GM21737 (cell line): ENCODE data around the gene WIPF2.

Experiments used
- ATAC-seq: cut with Tn5 transposase; IDR thresholded peaks from one replicate; pipeline ENCODE4 v1.9.1; 2021; ENCODE audit warnings: mild to moderate bottlenecking, moderate library complexity; ENCODE audit not compliant: unreplicated experiment

WIPF2 gene

GRCh38 chr17:40325156-40326013, 106.3 kb downstream of the WIPF2 start:
- no peak for ATAC-seq

DNA sequence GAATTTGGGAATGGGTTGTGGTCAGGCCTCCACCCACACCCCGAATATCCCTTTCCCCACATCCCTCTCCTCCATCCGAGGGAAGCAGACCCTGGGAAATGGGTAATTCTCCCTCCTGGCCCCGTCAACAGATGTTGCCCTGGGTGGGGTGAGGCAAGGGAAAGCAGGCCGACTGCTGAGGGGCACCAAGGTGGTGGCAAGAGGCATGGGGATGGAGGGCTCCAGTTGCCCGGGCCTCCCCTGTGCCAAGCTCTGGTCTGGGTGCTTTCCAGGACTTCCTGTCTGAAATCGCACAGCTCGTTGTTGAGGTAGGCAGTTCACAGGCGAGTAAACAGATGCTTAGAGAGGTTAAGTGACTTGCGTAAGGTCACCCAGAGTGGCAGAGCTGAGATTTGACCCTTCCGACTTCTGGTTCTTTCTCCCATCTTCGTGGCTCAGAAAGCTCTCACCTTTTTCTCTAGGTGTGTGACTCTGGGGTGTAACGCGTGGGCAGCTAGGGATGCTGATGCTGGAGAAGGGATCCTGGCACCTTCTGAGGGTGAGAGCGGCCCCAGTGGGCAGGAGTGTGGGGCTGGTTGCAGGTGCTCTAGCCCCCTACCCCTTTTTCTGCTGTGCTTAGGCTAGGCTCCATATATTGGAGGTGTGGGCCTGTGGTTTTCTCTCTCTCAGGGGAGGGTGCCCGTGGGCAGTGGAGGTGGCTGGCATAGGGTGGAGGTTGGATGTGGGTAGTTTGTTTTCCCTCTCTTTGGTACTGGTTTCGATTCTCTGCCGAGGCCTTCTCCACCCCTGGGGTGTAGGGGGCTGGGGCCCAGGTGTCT, 107.1 kb downstream of the WIPF2 start:
- ATAC-seq = no peak

GRCh38 chr17:40326832-40327199, 107.7 kb downstream of the WIPF2 start:
- ATAC-seq = no peak

DNA sequence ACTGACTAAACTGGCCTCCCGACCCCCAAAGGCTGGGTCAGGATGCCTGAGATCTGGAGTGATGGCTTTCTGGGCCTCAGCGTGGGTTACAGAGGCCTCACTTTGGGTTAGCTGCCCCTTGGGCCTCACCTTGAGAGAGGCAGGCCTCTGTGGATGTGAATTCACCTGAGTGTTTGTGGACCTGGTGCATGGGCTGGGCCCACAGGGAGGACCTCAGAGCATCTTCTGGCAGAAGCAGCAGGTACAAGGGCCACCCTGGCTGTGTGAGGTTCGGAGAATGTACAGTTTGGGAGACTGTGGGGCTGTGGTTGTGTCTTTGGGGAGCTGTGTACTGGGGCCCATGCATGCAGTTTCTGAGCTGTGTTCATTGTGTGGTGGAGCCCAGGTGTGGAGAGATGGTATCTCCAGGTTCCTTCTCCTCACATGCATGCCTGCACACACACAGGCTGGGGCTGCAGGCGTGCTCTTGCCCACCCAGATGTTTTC, 108.2 kb downstream of the WIPF2 start:
- ATAC-seq = no peak

- no peak for ATAC-seq
Observed at GRCh38 chr17:40327735-40328385, 108.8 kb downstream of the WIPF2 start.

DNA sequence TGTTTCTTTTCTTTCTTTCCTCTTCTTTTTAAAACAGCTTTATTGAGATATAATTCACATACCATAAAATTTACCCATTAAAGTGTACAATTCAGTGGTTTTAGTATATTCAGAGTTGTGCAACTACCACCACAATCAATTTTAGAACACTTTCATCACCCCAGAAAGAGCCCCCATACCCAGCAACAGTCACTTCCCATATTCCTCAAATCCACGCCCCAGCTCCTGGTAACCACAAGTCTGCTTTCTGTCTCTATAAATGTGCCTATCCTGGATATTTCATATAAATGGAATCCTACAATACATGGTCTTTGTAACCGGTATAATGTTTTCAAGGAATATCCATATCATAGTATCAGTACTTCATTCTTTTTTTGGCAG, 109.3 kb downstream of the WIPF2 start:
- no peak for ATAC-seq

DNA sequence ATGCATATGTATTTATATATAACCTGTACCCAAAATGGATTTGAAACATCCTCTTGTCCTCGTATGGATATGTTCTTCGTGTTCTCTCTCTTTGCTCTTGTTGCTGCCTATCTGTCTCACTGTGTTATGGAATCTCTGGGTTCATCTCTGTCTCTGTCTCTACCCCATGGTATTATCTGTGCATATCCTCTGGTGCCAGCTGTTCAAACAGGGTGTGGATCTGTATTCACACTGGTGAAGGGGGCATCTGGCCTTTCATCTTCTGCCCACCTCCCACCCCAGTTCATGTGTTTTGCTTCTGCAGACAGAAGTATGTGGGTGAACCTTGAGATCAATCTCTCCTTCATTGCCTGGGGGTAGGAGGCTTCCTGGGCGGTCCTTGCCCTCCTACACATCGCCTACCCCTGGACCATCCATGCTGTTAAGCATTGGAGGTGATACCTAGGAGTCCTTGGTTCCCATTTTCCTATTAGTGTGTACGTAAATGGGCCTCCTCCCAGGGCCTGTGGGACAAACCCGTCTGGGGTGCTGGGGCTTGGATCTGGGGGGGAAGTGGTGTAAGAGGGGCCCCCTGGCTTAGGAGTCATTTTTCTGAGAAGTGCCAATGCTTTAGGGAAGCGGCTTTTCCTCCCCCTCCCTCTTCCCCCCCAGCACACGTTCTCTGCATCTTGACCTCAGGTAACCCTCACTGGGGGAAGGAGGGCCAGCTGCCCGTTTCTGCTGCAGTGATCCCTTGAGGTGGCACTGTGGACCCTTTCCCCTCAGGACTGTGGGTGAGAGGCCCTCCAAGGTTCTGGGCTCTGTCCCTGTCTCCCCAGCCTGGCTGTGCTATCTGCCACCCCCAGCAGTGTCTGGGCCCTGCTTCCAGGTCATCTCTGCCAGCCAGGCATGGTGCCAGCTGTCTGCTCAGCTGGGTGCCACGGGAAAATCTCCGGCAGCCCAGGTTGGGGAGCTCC, 111.0 kb downstream of the WIPF2 start:
- no peak for ATAC-seq

DNA sequence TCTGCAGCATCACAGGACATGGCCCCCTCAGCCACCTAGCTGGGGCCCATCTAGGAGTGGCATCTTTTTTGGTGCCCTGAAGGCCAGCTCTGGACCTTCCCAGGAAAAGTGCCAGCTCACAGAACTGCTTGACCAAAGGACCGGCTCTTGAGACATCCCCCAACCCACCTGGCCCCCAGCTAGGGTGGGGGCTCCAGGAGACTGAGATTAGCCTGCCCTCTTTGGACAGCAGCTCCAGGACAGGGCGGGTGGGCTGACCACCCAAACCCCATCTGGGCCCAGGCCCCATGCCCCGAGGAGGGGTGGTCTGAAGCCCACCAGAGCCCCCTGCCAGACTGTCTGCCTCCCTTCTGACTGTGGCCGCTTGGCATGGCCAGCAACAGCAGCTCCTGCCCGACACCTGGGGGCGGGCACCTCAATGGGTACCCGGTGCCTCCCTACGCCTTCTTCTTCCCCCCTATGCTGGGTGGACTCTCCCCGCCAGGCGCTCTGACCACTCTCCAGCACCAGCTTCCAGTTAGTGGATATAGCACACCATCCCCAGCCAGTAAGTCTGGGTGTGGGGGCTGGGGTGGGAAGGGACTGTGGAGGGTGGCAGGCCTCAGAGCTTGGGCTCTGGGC, 111.9 kb downstream of the WIPF2 start:
- no peak for ATAC-seq

GRCh38 chr17:40331743-40332641, 112.9 kb downstream of the WIPF2 start:
- ATAC-seq = no peak
